Raji (cell line): ENCODE results near the gene POLA2.

Experiments used
- POLR2A ChIP-seq: IDR thresholded peaks from 2 replicates; pipeline ENCODE4 v1.6.1; 2011; ENCODE audit warnings: low read depth, low read length, control low read depth; ENCODE audit not compliant: insufficient read depth

The POLA2 gene

DNA sequence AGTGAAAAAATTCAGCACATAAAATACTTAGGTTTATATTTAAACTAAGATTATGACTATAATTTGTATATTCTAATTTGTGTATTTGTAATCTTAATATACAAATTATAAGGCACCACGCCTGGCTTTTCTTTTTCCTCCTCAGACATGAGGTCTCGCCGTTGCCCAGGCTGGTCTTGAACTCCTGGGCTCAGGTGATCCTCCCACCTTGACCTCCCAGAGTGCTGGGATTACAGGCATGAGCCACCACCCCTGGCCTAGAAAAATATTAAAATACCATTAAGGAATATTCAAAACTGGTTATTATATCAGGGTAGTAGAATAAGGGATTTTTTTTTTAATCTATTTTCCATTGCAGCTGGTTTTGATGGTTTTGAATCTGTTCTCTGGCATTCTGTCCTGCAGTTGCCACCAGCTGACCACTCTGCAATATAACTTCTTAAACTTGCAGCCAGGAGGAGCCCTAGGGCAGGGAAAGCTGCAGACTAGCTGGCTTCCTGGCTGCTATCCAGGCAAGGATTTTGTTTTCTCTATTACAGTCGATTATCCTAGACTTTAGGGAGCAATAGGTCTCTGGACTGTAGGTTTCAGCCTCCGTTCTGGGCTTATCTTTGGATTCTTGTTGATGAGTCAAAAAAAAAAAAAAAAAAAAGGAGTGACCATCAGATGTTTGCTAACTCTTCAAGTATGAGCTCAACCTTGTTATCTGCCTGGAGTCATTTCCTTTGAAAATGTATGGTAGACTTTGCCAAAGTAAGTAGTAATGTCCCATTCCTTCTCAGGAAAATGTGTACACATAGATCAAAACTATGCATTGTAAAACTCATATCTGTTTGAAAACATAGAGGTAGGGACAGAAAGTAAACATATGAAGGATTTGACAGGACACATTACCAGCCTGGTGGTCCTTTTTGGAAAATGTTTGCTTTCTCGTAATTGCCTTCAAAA is 13.2 kb downstream of the POLA2 start:
- no peak for TF ChIP-seq POLR2A

GRCh38 chr11:65275906-65276305 is 14.1 kb downstream of the POLA2 start:
- TF ChIP-seq POLR2A = no peak

DNA sequence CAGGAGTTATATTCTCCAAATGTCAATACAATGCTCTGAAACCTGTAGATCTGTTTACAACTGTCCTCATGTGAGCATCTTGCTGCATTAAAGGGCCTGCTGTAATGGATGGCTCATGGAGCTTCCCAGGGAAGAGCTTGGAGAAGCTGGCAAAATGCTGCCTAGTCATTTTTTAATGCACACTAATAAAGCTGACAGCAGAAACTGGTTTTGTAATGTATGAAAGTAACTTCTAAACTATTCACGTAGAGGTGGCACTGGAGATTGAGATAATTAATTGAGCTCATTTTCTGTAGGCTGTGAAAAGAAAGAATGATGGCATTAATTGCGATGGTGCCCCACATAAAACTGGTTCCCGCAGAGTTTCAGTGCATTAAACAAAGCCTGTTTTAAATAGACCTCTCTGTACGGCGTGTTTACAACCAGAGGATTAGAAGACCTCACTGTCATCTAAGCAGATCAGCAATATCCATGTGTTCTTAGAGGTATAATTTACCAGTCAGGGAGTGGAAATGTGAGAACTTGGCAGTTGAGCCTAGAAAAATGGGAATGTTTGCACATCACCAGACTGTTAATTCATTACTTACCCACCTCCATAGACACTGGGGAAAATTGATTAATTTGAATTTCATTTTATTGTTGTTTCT is 16.0 kb downstream of the POLA2 start:
- no peak for TF ChIP-seq POLR2A

GRCh38 chr11:65278356-65278755 is 16.6 kb downstream of the POLA2 start:
- TF ChIP-seq POLR2A = no peak

GRCh38 chr11:65279279-65279678 is 17.5 kb downstream of the POLA2 start:
- no peak for TF ChIP-seq POLR2A

DNA sequence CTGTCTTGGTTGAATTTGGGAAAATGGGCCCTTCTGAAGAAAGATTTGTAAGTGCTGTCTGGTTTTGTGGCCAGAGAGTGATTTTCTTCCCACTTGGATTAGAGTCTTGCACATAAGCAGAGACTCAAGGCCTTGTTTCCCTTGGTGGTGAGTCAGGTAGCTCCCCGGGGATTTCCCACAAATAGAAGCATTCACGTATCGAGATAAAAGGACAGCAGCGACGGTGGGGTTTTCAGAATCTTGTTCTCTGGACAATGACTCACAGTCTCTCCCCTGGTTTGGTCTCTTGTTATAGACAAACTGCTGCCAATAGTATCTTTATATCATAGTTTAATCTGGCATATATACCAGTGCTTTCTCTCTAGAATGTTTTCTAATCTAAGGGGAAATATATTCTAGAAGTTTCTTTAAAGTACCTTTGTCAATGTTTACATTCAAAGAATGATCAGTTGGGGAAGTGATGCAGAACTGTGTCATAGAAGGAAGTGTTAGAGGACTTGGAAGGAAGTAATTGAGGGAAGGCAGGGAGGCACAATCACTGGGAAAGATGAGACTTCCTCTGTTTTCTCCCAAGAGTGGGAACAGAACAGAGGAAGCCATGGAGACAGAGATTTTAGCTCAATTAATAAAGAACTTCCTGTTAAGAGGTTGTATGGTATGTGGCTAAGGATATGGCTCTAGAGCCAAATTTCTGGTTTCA is 18.1 kb downstream of the POLA2 start:
- no peak for TF ChIP-seq POLR2A

- no peak for TF ChIP-seq POLR2A
These were observed 18.9 kb downstream of the POLA2 start for GRCh38 chr11:65280646-65281045.

GRCh38 chr11:65286686-65287085 is 24.9 kb downstream of the POLA2 start:
- TF ChIP-seq POLR2A = no peak

GRCh38 chr11:65287601-65288000 is 25.8 kb downstream of the POLA2 start:
- TF ChIP-seq POLR2A = no peak

DNA sequence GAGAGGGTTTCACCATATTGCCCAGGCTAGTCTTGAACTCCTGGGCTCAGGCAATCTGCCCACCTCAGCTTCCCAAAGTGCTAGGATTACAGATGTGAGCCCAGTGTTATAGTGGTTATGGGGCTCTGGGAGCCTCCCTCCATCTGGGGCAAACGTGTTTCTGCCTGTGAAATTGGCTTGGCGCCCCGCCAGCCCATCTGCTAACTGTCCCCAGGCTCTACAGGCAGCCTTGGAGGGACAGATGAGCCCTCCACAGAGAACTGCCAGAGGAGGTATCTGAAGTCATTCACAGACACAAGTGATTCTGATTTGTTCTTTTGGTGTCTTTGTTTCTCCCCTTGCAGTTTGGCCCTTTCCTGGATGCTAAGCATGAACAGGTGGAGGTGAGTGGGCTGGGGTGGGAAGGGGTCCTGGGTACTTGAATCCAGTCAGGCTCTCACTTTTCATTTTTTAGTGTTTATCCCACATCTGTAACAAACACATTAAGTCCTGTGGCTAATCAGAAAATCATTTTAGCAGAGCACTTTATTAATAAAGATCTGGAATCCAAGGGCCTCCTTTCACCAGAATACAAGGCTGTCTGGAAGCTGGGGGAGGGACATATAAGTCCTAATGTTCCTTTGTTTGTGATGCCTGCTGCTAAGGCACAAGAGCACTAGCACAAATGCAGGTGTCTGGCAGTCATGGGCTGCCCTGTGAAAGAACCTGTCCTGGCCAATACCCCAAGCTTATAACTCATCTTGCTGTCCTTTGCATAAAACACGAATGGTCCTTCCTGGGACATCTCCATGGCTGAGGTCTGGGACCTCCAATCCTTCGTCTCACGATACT is 27.2 kb downstream of the POLA2 start:
- no peak for TF ChIP-seq POLR2A

GRCh38 chr11:65290448-65291165 is 28.8 kb downstream of the POLA2 start:
- TF ChIP-seq POLR2A = no peak

DNA sequence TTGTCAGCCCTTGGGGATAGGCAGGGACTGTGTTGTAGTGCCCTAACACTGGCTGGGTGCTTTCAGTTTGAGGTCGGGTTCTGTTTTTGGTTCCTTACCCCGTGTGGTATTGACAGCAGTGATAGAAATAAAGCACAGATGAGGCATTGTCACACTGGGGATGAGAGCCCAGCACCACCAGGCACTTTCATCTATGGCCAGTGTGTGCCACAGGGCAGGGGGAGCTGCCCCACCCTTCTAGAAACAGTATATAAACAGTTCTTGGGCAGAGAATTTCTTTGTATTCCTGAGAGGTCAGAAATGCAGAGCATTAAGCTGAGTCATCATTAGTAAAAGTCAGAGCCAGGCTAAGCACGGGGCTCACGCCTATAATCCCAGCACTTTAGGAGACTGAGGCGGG is 29.9 kb downstream of the POLA2 start:
- no peak for TF ChIP-seq POLR2A

DNA sequence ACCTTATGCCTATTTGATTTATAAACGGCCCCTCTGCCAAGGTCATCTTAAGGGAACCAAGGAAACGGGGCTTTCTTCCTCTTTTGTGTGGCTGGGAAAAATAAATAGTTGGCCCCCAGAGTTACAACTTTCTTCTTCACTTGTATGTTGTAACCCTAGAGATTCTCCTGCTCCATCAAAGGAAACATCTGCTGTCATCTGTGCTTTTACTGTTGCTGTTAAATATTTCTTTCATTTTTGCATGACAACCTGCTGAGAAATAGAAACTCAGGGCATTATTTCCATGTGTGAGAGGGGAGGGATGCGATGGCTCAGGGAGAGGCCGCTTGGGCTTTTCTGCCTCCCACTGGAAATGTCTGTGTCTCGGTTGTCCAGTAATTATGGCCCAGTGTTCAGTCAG is 31.1 kb downstream of the POLA2 start:
- TF ChIP-seq POLR2A = no peak

GRCh38 chr11:65293909-65294381 is 32.2 kb downstream of the POLA2 start:
- TF ChIP-seq POLR2A = no peak

DNA sequence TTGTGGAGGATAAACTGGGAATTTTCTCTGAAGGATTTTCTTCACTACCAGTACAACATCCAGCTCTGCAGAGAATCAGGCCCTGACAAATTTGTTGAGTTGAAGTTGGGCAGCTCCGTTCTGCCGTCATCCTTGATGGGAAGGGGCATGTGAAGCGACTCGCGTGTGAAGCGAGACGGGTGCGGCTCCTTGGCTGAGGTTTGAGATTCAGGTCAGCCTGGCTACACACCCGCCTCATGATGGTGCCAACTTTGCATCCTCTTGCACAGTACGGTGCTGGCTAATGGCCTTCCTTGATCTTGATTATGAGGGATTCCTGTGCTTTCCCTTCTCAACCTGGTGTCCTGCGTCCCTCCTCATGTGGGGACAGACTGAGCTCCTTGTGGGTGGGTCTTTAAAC is 33.2 kb downstream of the POLA2 start:
- TF ChIP-seq POLR2A = no peak
